Astrocyte of the cerebellum (primary cell): ENCODE measurements around the gene NRG3.

ENCODE experiments used
- DNase-seq: peaks from one replicate; pipeline ENCODE4 v3.0.0-alpha.2; 2011; ENCODE audit warnings: low read depth
- H3K4me3 ChIP-seq: 2 replicates; pipeline ENCODE4 v1.5.1; 2011; ENCODE audit warnings: mild to moderate bottlenecking, low read depth, low read length, moderate library complexity
- in situ Hi-C: cut with HindIII; loops from 2 replicates; pipeline ENCODE4 v1.10.0; 2017; ENCODE audit warnings: low sequenced_read_pairs
- TF ChIP-seq, protein P1 (sequence below): IDR thresholded peaks from 2 replicates; pipeline ENCODE4 v1.5.1; 2012; ENCODE audit warnings: low read length, low read depth, moderate library complexity, mild to moderate bottlenecking; ENCODE audit errors: missing control alignments

Gene NRG3

DNA sequence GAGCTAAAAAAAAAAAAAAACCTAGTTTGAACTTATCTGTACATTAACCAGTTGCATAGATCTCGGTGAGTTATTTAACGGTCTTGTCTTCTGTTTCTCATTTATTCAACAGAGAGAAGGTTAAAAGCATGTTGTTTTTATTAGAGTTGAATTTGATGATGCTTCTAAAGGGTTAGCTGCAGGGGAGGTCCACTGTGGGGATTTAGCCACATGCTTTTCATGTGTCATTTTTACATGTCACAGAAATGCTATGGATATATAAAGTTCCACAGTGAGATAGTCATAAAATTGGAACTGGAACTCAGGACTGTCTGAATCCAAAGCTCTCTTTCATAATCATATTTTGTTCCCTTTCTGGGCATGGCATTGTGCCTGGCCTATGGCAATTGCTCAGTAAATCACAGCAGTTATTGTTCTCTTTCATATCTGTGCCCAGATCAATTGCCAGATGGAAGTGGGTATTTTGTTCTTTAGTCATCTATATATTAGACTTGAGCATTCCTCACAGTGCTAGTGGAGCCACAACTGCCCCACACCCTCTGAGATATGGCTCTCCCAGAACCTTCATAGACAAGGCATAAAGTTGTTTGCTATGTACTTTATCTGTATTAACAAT is 578.8 kb downstream of the NRG3 start:
- no peak overlapping the region for H3K4me3 ChIP-seq
- in situ Hi-C loops, result no loop called here
- DNase-seq, result no peak
- TF ChIP-seq, protein P1, sequence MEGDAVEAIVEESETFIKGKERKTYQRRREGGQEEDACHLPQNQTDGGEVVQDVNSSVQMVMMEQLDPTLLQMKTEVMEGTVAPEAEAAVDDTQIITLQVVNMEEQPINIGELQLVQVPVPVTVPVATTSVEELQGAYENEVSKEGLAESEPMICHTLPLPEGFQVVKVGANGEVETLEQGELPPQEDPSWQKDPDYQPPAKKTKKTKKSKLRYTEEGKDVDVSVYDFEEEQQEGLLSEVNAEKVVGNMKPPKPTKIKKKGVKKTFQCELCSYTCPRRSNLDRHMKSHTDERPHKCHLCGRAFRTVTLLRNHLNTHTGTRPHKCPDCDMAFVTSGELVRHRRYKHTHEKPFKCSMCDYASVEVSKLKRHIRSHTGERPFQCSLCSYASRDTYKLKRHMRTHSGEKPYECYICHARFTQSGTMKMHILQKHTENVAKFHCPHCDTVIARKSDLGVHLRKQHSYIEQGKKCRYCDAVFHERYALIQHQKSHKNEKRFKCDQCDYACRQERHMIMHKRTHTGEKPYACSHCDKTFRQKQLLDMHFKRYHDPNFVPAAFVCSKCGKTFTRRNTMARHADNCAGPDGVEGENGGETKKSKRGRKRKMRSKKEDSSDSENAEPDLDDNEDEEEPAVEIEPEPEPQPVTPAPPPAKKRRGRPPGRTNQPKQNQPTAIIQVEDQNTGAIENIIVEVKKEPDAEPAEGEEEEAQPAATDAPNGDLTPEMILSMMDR, result no peak

DNA sequence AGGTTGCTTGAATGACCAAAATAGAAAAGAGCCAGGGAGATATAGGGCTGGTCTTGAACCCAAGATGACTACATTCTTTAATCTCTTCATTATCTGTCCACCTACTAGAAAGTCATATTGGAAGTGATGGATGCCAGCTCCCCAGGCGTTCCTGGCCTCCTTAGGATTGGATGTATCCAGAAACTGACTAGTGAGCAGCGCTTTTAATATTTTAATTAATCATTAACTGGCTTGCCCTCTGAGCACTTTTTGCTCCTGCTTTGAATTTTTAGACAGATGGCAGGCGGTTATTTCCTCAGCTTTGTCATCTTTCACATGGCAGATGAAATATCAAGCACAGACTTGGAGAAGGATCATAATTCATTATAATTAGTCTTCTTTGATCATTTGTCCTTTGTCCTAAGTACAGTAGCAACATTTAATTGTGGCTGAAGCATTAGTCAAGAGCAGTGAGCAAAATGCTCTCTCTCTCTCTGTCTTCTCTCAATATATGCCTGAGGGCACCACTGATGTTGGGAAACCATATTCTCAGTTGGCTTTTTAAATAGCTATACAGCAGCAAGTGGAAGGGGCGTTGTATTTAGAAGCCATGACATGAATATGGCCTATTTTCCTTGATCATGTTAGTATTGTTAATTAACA is 588.0 kb downstream of the NRG3 start:
- TF ChIP-seq, protein P1, result no peak
- no peak for DNase-seq
- in situ Hi-C loops, result no loop called here
- no peak overlapping the region for H3K4me3 ChIP-seq

DNA sequence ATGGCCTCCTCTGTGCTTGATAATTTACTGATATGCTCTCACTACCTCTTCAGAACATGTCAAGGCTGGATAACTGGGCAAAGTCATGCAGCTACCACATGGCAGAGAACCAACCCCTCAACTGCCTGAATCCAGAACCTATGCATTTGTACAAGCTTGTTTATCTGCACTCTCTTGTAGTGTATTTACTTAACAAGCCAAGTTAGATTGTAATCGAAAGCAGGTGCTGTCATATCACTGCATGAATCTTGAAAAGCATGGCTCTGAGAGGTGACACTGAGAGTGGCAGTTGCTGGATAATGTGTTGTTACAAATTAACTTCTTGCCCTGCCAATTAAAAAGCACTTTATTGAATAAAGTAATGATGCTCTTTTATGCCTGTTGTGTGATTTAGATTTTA is 588.6 kb downstream of the NRG3 start:
- in situ Hi-C loops, result no loop called here
- no peak for DNase-seq

DNA sequence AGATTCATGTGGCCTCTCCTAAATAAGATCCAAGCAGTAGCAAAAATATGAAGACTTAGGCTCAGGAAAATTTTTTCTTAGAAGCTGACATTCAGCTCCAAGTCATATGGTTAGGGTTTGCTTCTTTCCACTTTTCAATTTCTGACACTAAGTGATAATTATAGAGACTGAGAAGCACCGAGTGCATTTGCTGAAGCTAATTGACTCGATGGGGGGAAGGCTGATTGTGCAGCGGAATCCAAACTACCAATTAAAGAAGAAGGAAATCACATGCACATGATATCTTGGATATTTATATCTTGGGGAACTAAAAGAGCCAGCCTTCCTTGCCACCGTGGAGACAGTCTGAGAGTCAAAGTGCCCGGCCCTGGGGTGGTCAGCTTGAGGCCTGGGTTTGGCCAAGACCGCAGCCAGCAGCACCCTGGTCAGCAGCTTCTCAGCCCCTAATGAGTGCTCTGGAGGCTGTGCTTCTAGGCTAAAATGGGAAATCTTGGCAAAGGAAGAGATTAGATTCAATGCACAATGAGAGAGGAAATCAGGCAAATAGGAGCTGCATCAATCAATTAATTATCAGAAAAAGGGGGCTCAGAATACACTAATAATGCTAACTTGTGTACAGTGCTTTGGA is 589.3 kb downstream of the NRG3 start:
- DNase-seq, result no peak
- in situ Hi-C loops, result no loop called here
- TF ChIP-seq, protein P1, result no peak
- H3K4me3 ChIP-seq, result no peak overlapping the region

More for the DNA sequence above, 588.6 kb downstream of the NRG3 start:
- TF ChIP-seq, protein P1, result no peak
- no peak overlapping the region for H3K4me3 ChIP-seq

DNA sequence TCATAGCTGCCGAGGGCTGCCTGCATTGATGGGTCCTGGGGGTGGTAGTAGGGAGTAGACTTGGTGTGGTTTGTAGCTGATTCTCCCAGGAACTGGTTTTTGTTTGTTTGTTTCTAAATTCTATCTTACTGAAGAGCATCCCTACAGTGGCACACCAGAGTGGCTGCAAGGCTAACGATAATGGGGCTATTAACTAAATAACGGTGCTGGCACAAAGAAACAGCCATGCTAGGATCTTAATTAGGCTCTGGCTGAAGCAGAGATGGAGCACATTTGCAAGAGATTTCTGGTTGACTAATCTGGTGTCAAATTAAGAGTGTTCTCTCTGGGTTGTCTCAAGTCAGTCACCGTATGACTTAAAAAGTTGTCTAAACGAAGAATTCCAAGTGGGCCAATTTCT is 590.0 kb downstream of the NRG3 start:
- DNase-seq, result no peak
- no peak overlapping the region for H3K4me3 ChIP-seq
- TF ChIP-seq, protein P1, result no peak
- in situ Hi-C loops, result no loop called here

DNA sequence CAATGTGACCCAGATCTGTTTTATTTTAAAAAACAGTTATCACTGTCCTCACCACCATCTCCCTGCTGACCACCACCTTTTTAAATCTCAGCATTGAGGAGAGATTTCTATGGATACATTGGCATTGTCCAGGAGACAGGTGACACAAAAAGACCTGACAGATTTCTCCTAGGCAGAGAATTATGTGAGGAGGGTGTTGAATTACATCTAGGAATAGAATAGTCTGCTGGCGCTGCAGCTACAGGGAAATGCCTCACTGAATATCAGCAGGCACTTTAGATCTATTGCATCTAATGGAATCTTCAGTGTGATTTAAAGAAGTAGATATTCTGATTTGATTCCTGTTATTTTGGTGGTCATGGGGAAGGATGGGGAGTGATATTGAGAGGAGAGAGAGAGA is 593.5 kb downstream of the NRG3 start:
- TF ChIP-seq, protein P1, result no peak
- in situ Hi-C loops, result no loop called here
- DNase-seq, result no peak
- no peak overlapping the region for H3K4me3 ChIP-seq
